ENCODE measurements around the gene NRXN3.

NRXN3 gene

DNA sequence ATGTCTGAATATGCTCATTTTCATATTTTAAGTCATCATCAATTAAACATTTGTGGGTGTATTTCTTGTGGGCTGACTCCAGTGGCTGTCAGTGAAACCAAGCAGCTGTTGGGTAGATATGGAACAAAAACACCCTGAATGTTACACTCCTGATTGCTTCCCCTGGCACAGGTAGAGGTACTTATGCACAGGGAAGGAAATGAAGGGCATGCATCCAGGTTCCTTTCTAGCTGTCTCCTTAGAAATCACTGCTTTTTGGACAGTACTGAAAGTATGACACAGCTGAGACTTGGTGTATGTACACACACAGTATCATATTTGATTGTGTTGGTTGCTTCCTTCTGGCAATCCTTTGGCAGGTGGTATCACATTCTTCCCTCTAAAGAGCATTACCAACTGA, 1034.4 kb downstream of the NRXN3 start:
- no peak for DNase-seq (ENCODE audit: low read depth in 2 of 2)

DNA sequence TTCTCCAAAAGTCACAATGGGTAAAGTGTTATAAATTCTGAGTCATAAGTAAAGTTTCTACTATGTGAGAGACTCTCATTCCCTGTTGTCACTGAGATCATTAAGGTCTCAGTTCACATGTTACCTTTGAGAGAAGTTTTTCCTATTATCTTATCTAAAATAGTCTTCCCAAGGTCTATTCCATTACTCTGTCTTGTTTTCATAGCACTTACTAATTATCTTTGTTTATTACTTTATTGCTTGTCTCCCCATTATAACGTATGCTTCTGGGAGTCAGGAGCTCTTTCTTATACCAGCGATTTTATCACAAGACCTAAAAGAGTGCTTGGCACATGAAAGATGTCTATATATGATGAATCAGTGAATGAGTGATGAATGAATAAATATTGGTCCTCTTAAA, 1039.2 kb downstream of the NRXN3 start:
- DNase-seq (ENCODE audit: low read depth in 2 of 2), result no peak

DNA sequence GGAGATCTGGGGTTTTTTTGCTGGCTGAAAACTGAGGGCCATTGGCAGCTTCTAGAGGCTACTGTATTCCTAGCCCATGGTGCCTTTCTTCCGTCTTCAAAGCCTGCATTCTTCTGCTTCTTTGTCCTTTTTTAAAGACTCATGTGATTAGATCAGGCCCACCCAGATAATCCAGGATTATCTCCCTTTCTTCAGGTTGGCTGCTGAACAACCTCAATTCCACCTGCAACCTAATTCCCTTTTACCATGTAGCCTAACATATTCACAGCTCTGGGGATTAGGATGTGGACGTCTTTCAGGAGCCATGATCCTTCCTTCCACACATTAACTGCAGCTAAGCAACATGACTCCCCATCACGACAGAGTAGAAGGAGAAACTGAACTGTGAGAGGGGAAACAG, 1055.6 kb downstream of the NRXN3 start:
- DNase-seq (ENCODE audit: low read depth in 2 of 2), result no peak

DNA sequence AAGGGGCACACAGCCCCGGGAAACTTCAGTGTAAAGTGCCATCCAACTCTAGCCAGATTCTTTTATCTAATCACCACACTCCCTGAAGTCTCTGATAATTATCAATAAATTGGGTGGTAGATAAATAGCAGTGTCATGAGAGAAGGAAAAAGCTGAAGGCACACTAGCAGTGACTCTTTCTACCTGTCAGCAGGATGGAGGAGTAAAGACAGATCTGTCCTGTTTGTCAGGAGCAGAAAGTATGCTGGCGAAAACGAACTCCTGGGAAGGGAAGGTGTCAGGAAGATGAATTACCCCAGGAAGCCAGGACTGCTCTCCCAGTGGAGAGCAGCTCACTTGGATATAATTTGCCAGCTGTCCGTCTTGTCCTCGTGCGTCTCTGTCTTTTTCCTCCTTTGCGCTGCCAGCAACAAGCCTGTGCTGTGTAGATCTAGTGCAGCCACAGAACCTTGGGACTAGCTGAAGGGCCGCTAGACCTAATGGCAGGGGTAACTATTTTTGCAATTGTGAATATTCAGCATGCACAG, 1059.3 kb downstream of the NRXN3 start:
- DNase-seq (ENCODE audit: low read depth in 2 of 2), result no peak

DNA sequence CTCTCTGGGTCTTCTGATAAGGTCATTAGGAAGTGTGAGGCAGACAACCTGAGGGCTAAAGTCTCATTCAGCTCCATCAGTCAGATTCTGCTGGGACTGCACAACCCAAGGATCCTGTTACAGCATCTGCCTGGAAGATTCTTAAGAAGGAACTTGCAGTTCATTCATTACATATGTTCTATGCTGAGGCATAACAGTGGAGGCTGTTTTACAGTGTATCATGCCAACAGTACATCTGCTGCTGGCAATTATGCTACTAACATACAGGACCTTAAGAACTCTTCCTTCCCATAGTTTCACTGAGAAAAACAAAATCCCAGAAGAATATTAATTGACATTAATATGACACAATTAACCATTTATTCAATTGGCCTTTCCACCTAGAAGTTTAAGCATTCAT, 1072.5 kb downstream of the NRXN3 start:
- DNase-seq (ENCODE audit: low read depth in 2 of 2), result no peak

DNA sequence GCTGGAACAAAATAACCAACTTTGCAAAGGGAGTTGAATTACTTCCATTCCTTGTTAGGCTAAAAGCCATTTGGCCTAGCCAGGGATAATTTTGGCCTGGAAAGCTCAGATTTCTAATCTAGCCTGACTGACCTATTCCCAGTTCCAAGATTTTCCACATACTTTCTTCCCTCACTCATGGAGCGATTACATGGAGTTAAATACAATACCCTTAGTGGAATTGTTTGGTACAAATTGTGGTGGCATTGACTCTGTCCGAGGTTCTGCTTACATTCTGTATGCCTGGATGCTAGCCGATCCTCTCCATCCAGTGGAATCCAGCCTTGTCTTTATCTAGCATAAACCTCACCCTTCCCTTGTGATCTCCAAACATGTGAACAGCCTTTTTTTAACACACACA, 1076.0 kb downstream of the NRXN3 start:
- no peak for DNase-seq (ENCODE audit: low read depth in 2 of 2)

DNA sequence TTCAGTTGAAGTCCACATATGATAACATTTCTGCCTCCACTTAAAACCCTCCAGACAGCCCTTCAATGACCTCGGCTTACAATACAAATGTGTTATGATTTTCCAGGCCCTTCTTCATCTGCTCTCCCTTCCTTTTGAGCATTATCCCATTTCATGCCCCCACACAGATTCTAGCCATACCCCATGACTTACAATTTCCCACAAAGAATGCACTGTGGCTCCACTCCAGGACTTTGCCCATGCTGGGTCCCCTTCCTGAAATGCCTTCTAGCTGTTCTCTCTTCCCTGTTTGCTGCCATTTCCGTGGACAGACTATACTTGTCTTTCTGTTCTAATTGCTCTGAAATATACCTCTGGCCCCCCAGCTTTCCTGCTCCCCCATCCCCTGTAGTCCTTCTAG, 1078.0 kb downstream of the NRXN3 start:
- DNase-seq (ENCODE audit: low read depth in 2 of 2), result no peak

DNA sequence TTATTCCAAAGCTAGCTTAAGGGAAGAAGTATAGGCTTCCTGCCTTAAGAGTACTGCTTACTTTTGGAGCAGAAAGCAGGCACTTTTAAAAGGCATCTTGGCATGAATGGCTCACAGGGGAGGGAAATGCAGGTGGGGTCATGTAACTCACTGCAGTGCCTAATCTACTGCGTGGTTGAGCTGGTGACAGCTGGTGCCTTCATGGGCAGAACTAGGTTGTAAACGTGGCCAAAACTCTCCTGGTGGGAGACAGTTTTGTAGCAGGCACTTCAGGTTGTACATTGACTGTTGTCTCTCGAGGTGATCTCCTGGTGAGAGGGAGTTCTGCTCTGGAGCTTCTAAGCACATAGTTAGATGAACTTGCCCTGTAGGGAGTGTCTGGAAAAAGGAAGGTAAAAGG, 1078.6 kb downstream of the NRXN3 start:
- no peak for DNase-seq (ENCODE audit: low read depth in 2 of 2)

DNA sequence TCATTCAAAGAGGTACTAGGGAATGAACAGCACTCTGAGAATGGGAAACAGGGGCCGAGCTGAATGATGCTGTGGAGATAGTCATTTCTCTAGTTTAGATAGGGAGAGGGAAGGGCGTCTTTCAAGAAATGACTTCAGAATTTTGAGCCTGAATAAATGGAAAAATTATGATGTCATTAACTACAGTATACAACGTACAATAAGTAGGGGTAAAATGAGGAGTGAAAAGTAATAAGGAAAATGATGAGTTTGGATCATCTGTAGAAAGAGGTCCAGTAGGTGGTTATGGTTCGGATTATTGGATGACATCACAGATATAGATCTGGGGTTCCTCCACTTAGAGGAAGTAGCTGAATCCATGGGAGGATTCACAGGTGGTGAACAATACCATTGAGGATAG, 1081.1 kb downstream of the NRXN3 start:
- no peak for DNase-seq (ENCODE audit: low read depth in 2 of 2)

DNA sequence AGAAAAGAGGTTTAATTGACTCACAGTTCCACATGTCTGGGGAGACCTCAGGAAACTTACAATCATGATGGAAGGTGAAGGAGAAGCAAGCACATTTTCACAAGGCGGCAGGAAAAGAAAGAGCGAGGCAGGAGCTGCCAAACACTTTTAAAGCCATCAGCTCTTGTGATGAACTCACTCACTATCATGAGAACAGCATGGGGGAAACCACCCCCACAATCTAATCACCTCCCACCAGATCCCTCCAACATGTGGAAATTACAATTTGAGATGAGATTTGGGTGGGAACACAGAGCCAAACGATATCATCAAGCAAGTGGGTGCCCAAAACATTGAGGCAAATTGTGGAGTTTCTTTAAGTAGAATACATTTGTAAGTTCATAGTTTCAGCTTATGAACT, 1083.4 kb downstream of the NRXN3 start:
- no peak for DNase-seq (ENCODE audit: low read depth in 2 of 2)

DNA sequence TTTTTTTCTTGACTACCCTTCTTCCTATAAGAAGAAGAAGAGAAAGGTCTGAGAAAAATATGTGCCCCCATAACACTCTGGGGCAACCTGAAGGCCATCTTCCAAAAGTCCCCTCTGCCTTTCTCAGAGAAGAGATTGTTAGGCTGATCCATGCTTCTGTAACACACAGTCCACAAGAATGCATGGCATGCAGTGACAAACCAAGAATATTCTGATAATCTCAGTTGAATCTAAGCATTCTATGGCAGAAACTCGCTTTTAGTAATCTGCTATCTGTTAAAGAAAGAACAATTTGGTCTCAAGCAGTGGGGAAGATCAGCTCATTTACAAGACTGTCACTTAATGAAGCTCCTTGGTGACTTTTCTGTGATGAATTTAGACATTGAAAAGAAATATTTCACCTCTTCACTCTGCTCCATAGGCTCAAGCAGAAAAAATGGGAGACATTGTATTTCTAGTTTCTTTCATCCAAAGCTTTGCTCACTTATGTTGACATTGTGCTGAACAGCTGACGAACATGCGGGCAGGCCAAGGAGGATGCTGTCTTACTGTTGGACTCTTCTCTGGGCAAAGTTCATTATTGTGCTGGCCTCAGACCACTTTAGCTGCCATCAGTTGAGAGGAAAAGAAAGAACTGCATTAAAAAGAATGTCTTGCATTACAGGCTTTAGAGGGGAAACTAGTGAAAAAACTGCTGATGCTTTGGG, 1084.0 kb downstream of the NRXN3 start:
- DNase-seq (ENCODE audit: low read depth in 2 of 2), result no peak

DNA sequence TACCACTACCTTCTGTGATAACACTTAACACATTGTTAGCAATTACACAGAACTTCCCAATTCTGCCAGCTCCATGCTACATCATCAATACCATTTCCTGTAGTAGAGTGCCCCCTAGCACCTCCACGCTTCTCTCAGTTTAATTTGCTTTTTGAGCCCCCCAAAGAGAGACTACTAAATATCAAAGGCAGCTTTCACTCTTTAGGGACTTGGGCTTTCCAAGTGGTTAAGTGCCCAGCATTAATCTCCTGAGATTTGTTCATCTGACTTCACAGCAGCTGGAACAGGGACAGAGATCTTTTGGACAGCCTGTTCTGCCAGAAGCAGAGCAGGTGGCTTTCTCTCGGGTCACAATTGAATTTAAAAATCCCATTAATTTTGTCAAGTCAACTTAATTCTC, 1086.2 kb downstream of the NRXN3 start:
- no peak for DNase-seq (ENCODE audit: low read depth in 2 of 2)

DNA sequence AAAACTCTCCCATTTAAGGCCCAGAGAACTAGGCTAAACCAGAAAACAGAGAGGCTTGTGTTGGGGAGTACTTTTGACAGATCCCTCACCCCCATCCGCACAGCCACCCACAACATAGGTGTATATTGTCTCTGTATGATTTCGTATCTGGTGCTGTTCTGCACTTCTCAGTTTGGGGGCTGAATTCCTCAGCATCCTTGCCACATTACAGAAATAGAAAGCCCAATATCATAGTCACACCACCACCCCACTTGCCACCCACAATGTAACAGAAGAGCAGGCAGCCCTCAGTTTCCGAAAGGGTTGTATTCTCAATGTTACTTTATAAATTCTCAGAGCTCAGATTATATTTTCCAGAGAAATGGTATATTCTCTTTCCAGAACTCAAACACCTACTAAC, 1090.2 kb downstream of the NRXN3 start:
- no peak for DNase-seq (ENCODE audit: low read depth in 2 of 2)

DNA sequence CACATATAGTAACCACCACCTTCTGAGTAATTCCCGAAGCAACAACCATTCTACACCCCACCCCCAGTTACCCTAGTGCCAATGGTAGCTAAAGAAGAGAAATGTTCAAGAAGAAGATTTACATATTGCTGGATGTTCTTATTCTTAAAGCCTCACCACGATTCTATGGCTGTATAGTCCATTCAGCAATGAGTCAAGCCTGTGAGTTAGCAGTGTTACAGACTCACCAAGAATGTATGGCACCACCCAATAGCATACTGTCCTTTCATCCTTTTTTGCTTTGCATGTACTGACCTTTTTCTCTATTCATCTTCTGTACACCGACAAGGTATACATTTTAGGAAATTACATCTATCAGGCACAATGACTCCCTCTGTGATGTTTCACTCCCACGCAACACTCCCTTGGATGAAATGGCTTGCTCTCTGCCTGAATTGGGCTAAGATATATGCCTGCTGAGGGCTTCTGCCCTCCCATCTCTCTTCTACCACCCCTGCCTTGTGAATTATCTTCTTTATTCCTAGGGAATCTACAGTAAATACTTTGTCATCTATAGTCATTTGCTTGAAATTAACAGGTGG, 1095.3 kb downstream of the NRXN3 start:
- DNase-seq (ENCODE audit: low read depth in 2 of 2), result no peak

DNA sequence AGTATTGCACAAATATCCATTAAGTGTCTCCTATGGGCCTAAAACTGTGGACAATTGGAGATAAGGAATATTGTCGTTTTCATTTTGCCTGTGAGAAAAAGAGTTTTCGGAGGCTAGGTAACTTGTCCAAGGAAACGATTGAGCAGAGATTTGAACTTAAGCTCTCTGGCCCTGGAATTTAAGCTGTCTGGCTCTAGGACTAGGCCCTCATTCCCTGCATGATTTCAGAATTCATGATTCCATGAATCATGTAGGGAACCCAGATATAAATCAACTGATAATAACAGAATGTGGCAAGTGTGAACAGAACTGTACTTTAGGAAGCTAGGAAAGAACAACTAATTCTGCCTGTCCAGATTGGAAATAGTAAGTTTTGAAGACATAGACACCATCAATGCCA, 1100.2 kb downstream of the NRXN3 start:
- no peak for DNase-seq (ENCODE audit: low read depth in 2 of 2)

DNA sequence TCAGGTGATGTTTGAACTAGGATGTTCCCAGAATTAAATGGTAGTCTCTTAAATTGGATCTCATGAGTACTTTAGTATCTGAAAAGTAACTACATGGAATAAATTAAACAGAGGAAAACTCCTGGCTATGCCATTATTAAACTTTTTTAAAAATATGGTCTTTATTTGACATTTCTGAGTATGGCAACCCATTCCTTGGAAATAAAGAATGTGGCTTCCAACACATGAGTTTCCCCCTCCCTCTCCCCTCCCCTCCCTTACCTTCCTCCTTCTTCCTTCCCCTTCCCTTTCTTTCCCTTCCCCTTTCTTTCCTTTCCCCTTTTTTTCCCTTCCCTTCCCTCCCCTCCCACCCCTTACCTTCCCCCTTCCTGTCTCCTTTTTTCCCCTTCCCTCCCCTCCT, 1100.9 kb downstream of the NRXN3 start:
- DNase-seq (ENCODE audit: low read depth in 2 of 2), result no peak

DNA sequence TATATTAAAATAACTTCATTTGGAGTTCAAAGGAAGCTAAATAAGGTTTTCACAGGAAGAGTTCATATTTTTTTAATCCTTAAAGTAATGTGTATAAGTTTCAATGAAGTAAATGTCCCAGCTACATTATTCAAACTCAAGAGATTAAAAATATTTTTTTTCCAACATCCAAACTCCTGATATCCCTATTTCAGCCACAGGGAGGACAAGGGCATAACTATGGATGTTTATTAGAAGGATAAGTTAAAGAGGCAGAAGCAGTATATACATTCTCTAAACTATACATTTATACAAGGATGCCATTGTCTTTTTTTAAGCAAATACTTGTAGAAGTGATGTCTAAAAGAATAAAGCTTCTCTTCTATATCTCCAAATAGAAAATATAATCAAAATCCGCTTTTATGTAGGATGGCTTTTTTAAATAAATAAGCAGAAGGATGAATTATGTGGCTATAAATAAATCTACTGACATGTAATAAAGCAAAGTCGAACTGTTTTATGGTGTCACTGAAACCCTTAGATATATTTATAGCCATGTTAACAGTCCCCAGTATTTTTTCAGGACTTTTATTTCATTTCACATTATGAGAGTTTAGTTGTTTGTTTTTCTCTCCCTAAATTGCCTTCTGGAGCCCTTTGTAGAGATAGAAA, 1104.6 kb downstream of the NRXN3 start:
- DNase-seq (ENCODE audit: low read depth in 2 of 2), result no peak

DNA sequence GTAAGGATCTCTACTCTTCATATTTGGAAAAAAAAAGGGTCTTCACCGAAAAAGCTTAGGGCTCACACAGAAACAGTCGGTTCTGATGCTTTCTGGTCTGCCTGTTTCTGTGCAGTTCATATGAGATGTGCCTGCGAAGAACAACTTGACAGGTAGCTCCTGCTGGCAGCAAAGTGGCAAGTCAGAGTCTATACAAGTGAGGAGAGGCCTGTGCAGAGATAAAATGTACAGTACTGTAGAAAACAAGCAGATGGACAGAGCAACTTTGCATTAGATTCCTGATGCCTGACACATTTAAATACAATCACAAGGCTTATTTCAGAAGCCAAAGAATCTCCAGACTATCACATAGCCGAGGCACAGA, 1105.1 kb downstream of the NRXN3 start:
- no peak for DNase-seq (ENCODE audit: low read depth in 2 of 2)

DNA sequence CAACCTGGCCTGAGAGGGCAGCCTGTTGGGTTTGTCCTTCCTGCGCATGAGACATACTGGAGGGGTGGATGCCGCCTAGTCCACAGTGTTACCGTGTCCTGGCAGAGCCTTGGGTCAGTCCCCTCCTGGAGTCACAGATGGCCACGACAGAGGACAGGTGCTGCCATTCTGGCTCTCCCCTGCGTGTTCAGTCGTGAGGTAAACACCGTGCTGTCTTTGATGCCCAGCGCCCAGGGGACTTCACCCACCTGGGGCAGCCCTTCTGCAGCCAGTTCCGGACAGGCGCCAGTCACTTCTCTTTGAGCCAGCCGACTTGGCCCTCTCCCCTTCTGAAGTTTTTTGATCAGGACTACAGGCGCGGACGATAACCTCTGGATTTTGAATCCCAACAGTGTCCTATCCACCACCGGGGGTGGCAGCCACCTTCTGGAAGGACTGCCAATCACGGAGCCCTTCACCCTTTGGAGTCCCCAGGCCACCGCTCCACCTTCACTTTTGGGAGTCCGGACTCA, 1108.2 kb downstream of the NRXN3 start:
- DNase-seq (ENCODE audit: low read depth in 2 of 2), result no peak

DNA sequence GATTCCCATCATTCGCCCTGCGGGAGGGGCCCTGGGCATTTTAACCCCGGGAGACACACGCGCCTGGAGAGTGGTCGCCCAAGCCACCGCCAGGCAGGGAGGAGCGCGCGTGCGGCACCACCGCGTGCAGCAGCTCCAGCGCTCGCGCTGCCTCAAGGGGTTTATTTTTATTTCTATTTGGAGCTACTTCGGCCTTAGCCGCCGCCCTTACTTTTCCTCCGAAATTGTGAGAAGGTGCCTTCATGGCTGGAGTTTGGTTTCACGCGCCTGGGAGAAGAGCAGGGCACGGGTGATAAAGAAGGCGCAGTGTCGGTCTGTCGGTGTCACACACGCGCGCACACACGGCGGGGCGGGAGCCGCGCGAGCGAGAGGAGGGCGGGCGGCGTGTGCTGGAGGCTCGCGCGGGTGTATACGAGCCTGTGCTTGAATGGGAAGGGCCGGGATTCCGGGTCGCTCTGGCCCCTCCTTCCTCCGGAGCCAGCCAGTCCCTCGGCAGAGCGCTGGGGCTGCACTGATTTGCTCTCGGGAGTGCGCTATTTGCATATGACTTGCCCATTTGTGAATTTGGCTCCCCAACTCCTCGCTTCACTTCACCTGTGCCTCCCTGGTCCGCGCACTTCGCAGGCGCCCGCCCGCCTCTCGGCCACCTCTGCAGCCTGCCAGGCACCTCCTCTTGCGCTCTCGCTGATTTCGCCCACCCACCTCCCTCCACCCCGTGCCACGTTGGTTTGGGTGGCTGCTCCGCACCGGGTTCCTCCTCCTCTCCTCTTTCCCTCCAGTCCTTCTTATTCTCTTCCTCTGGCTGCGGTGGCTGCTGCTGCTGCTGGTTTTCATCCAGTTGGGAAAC, 1108.8 kb downstream of the NRXN3 start:
- DNase-seq (ENCODE audit: low read depth in 2 of 2), result peak in 1 of 2 donors; percentile 1

DNA sequence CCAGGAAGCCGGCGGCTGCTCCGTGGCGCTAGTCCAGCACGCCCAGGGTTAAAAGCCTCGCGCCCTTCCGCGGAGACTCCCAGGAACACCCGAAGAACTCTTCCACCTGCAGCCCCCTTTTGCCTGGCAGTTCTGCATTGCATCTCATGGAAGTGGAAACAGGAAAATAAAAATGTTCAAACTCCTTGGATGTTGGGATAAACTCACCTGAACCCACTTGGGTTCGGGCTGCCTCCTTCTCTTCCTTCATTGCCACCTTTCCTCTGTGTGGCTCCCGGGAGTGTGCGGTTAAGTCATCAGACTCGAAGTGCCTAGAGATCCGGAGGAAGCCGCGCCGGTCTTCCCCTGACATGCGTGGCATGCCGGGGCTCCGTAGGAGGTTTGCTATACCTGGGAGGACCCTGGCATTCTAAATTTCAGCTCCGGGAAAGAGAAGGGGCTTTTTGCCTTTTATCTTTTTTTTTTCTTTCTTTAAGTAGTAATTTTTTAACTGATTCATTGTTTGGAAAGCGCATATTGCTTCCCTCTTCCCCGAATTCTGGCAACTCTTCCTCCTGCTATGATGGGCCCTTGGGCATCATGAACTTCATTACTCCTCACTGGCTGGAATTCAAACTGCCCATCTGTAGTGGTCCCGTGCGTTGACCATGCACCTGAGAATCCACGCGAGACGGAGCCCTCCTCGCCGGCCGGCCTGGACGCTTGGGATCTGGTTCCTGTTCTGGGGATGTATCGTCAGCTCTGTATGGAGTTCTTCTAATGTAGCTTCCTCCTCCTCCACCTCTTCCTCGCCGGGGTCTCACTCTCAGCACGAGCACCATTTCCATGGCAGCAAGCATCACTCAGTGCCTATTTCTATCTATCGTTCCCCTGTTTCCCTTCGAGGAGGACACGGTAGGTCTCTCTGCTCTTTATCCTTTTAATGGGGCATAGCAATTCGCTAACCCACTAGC, 1109.7 kb downstream of the NRXN3 start:
- no peak for DNase-seq (ENCODE audit: low read depth in 2 of 2)

All from stimulated activated CD8-positive, alpha-beta memory T cell treated with anti-CD3 and anti-CD28 coated beads, Interleukin-2, amount 100 ng/mL, for 48 hours (primary cell).